Suprapubic skin (tissue), 4 donors: Measurements from ENCODE around the gene DSTN.

ENCODE experiments used
- POLR2A ChIP-seq, 2 donors: fragments of 450-650 bp; IDR thresholded peaks; one replicate each; pipeline ENCODE4 v1.6.1; 2017; ENCODE audit warnings: antibody characterized with exemption in 2 of 2, mild to moderate bottlenecking in 2 of 2, moderate library complexity in 2 of 2
- POLR2AphosphoS5 ChIP-seq, 3 donors: sonication (generic); formaldehyde crosslinking; IDR thresholded peaks; one replicate each; pipeline ENCODE4 v1.6.1; 2017; ENCODE audit warnings: antibody characterized with exemption in 3 of 3
- TF ChIP-seq, protein P1 (sequence below), 2 donors: fragments of 200-600 bp in 1 of 2; fragments of 450-650 bp in 1 of 2; sonication (generic) in 1 of 2; IDR thresholded peaks; one replicate each; pipeline ENCODE4 v1.5.1; 2016 to 2019; ENCODE audit warnings: antibody characterized with exemption in 2 of 2, mild to moderate bottlenecking in 1 of 2, moderate library complexity in 1 of 2

DNA sequence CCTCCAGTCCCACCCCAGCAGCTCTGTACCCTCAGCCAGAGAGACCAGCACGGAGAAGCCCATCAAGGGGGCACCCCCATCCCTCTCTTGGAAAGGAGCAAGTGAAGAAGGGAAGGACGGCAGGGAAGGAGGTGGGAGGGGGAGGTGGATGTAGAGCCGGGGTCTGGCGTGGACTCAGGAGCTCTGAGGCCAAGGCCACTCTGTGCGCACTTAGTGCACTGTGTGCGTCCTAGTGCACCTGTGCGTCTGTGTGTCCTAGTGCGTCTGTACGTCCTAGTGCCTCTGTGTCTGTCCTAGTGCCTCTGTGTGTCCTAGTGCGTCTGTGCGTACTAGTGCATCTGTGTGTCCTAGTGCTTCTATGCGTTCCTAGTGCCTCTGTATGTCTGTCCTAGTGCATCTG, 54.2 kb downstream of the DSTN start:
- TF ChIP-seq POLR2AphosphoS5 (IDR thresholded peaks at IDR 0.05) (no peak), POLR2A (IDR thresholded peaks at IDR 0.05) (no peak)
- TF ChIP-seq, protein P1, sequence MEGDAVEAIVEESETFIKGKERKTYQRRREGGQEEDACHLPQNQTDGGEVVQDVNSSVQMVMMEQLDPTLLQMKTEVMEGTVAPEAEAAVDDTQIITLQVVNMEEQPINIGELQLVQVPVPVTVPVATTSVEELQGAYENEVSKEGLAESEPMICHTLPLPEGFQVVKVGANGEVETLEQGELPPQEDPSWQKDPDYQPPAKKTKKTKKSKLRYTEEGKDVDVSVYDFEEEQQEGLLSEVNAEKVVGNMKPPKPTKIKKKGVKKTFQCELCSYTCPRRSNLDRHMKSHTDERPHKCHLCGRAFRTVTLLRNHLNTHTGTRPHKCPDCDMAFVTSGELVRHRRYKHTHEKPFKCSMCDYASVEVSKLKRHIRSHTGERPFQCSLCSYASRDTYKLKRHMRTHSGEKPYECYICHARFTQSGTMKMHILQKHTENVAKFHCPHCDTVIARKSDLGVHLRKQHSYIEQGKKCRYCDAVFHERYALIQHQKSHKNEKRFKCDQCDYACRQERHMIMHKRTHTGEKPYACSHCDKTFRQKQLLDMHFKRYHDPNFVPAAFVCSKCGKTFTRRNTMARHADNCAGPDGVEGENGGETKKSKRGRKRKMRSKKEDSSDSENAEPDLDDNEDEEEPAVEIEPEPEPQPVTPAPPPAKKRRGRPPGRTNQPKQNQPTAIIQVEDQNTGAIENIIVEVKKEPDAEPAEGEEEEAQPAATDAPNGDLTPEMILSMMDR (IDR thresholded peaks at IDR 0.05) = no peak
